GM18499 (cell line): ENCODE results near the gene TAS2R1.
"Not testable (repeated sequence)": the region's sequence is repeated elsewhere in the genome, so short reads cannot be mapped to it uniquely, and the experiment has no call there.

ENCODE experiments used
- ATAC-seq: cut with Tn5 transposase; IDR thresholded peaks from one replicate; pipeline ENCODE4 v1.9.1; 2021; ENCODE audit warnings: moderate number of reproducible peaks; ENCODE audit not compliant: insufficient read depth, unreplicated experiment

Gene TAS2R1

GRCh38 chr5:9624196-9624947 lies 5.8 kb downstream of the TAS2R1 start:
- ATAC-seq: no peak

GRCh38 chr5:9623661-9624060 lies 6.5 kb downstream of the TAS2R1 start:
- ATAC-seq: no peak

- ATAC-seq: no peak
These were observed 7.2 kb downstream of the TAS2R1 start for GRCh38 chr5:9622971-9623421.

- no peak for ATAC-seq
These were observed 8.7 kb downstream of the TAS2R1 start for GRCh38 chr5:9621379-9621903.

GRCh38 chr5:9619331-9620092 lies 10.6 kb downstream of the TAS2R1 start:
- ATAC-seq: no peak

GRCh38 chr5:9617739-9618504 lies 12.2 kb downstream of the TAS2R1 start:
- no peak for ATAC-seq

- ATAC-seq: no peak
These were observed 12.9 kb downstream of the TAS2R1 start for GRCh38 chr5:9617221-9617620.

GRCh38 chr5:9615331-9615730 lies 14.8 kb downstream of the TAS2R1 start:
- no peak for ATAC-seq

GRCh38 chr5:9613360-9613759 lies 16.8 kb downstream of the TAS2R1 start:
- no peak for ATAC-seq

- no peak for ATAC-seq
These were observed 19.2 kb downstream of the TAS2R1 start for GRCh38 chr5:9610969-9611368.

GRCh38 chr5:9610364-9610763 lies 19.8 kb downstream of the TAS2R1 start:
- no peak for ATAC-seq

- ATAC-seq: no peak
These were observed 22.1 kb downstream of the TAS2R1 start for GRCh38 chr5:9608093-9608492.

- ATAC-seq: no peak
These were observed 24.9 kb downstream of the TAS2R1 start for GRCh38 chr5:9605041-9605838.

- ATAC-seq: no peak
These were observed 25.7 kb downstream of the TAS2R1 start for GRCh38 chr5:9604416-9604815.

GRCh38 chr5:9601055-9601739 lies 29.0 kb downstream of the TAS2R1 start:
- ATAC-seq: no peak

GRCh38 chr5:9599391-9599790 lies 30.8 kb downstream of the TAS2R1 start:
- no peak for ATAC-seq

GRCh38 chr5:9598329-9598728 lies 31.8 kb downstream of the TAS2R1 start:
- ATAC-seq: not testable (repeated sequence)

GRCh38 chr5:9597322-9597721 lies 32.8 kb downstream of the TAS2R1 start:
- not testable (repeated sequence) for ATAC-seq

GRCh38 chr5:9596824-9597223 lies 33.3 kb downstream of the TAS2R1 start:
- ATAC-seq: no peak
